SK-N-SH (cell line): ENCODE data around the gene PPP1R12C. TPM values are rescaled to one million over a fixed set of nuclear protein-coding genes. Genes with fewer than 3 reads are reported as not detected.
"Not testable (repeated sequence)": the region's sequence is repeated elsewhere in the genome, so short reads cannot be mapped to it uniquely, and the experiment has no call there.

Experiments
- CTCF ChIA-PET: fragments of 300-600, 350-600 bp; formaldehyde crosslinking; extraction: SDS; loops from one replicate; lab custom pipeline; 2021; lab: Yijun Ruan, JAX
- POLR2A ChIA-PET: fragments of 350-600 bp; sonication (Branson Sonifier 250); formaldehyde crosslinking; extraction: SDS; loops from one replicate; lab custom pipeline; 2020; ENCODE audit warnings: antibody characterized with exemption, inconsistent platforms; lab: Yijun Ruan, JAX
- DNase-seq: peaks from one replicate; pipeline ENCODE4 v3.0.0; 2012
- H2AFZ ChIP-seq: fragments of 200-600 bp; sonication (generic); 2 replicates; pipeline ENCODE4 v1.8.1; 2016; ENCODE audit warnings: antibody characterized with exemption, mild to moderate bottlenecking, low read depth
- H3F3A ChIP-seq: fragments of 200-600 bp; sonication (generic); replicated peaks from 2 replicates; pipeline ENCODE3; 2016; ENCODE audit warnings: antibody characterized with exemption, mild to moderate bottlenecking; ENCODE audit not compliant: insufficient read depth
- H3K27ac ChIP-seq, 2 experiments: fragments of 200-500 bp in 1 of 2; fragments of 200-600 bp in 1 of 2; sonication (Bioruptor generic) in 1 of 2; sonication (generic), shearing (Covaris generic) in 1 of 2; 2 replicates each; pipeline versions ENCODE4 v1.5.1 to v1.6.1; 2014 to 2016; ENCODE audit warnings: low read depth in 2 of 2, inconsistent platforms in 1 of 2, low read length in 1 of 2, mild to moderate bottlenecking in 1 of 2, mixed read lengths in 1 of 2
- H3K27me3 ChIP-seq: fragments of 200-600 bp; sonication (generic), shearing (Covaris generic); 2 replicates; pipeline ENCODE4 v1.6.1; 2016; ENCODE audit warnings: mixed run types; ENCODE audit not compliant: insufficient read depth
- H3K36me3 ChIP-seq, 2 experiments: fragments of 200-500 bp in 1 of 2; fragments of 200-600 bp in 1 of 2; sonication (Bioruptor generic) in 1 of 2; sonication (generic) in 1 of 2; replicated peaks in 1 of 2; 2 replicates each; pipeline versions ENCODE3 to v1.5.1; 2014 to 2016; ENCODE audit warnings: low read length in 1 of 2, mild to moderate bottlenecking in 1 of 2; ENCODE audit not compliant: insufficient read depth in 2 of 2, control insufficient read depth in 1 of 2
- H3K4me1 ChIP-seq, 2 experiments: fragments of 200-500 bp in 1 of 2; fragments of 200-600 bp in 1 of 2; sonication (Bioruptor generic) in 1 of 2; sonication (generic), shearing (Covaris generic) in 1 of 2; 2 replicates each; pipeline versions ENCODE4 v1.5.1 to v1.6.1; 2014 to 2016; ENCODE audit warnings: low read depth in 1 of 2, low read length in 1 of 2, mixed run types in 1 of 2; ENCODE audit not compliant: insufficient read depth in 2 of 2, control insufficient read depth in 1 of 2
- H3K4me2 ChIP-seq: fragments of 200-600 bp; sonication (generic), shearing (Covaris generic); 2 replicates; pipeline ENCODE4 v1.6.1; 2017; ENCODE audit warnings: mixed run types
- H3K4me3 ChIP-seq, 2 experiments: fragments of 200-500 bp in 1 of 2; fragments of 200-600 bp in 1 of 2; sonication (Bioruptor generic) in 1 of 2; sonication (generic), shearing (Covaris generic) in 1 of 2; 2 replicates each; pipeline versions ENCODE4 v1.5.1 to v1.8.1; 2014 to 2016; ENCODE audit warnings: low read depth in 2 of 2, inconsistent platforms in 1 of 2, low read length in 1 of 2, mild to moderate bottlenecking in 1 of 2, mixed read lengths in 1 of 2, moderate library complexity in 1 of 2
- H3K79me2 ChIP-seq: fragments of 200-600 bp; sonication (generic); 2 replicates; pipeline ENCODE4 v1.8.1; 2017; ENCODE audit warnings: mild to moderate bottlenecking; ENCODE audit not compliant: insufficient read depth
- H3K9ac ChIP-seq: fragments of 200-600 bp; sonication (generic); 2 replicates; pipeline ENCODE4 v1.6.1; 2017; ENCODE audit warnings: mixed run types
- H3K9me2 ChIP-seq: fragments of 200-600 bp; sonication (generic); 2 replicates; pipeline ENCODE4 v1.6.1; 2017; ENCODE audit warnings: mixed run types
- H3K9me3 ChIP-seq: fragments of 200-600 bp; sonication (generic); 2 replicates; pipeline ENCODE4 v1.6.1; 2017; ENCODE audit warnings: mixed run types, mild to moderate bottlenecking, moderate library complexity
- H4K20me1 ChIP-seq: fragments of 200-600 bp; sonication (generic); 2 replicates; pipeline ENCODE4 v1.6.1; 2017; ENCODE audit warnings: mild to moderate bottlenecking, mixed run types; ENCODE audit not compliant: insufficient read depth
- JUND ChIP-seq: IDR thresholded peaks from 2 replicates; pipeline ENCODE4 v1.4.0; 2012
- MAX ChIP-seq: IDR thresholded peaks from 2 replicates; pipeline ENCODE4 v1.4.0; 2012; ENCODE audit warnings: low read depth
- RAD21 ChIP-seq: IDR thresholded peaks from 2 replicates; pipeline ENCODE4 v1.6.1; 2012; ENCODE audit warnings: mild to moderate bottlenecking, low read length
- REST ChIP-seq: IDR thresholded peaks from 2 replicates; pipeline ENCODE4 v1.6.1; 2012; ENCODE audit warnings: mild to moderate bottlenecking, low read depth, low read length, moderate library complexity
- USF2 ChIP-seq: fragments of 150-350 bp; IDR thresholded peaks from 2 replicates; pipeline ENCODE4 v1.6.1; 2017; ENCODE audit warnings: antibody characterized with exemption, low read length, low read depth, borderline replicate concordance
- ZBTB33 ChIP-seq: IDR thresholded peaks from 2 replicates; pipeline ENCODE4 v1.4.0; 2012; ENCODE audit warnings: low read depth, borderline replicate concordance
- WGBS: methylation state at CpG from one replicate; pipeline ENCODE4 v1.1.6; 2017; ENCODE audit warnings: low lambda C conversion rate; 5-methylcytosine and 5-hydroxymethylcytosine counted together
- polyA plus RNA-seq, 3 experiments: library from polyadenylated mRNA; depleted of rRNA; stranded (reverse); fragments of >200 nt; gene quantifications; 2 replicates each; pipeline ENCODE4 v1.2.3, GENCODE V29; 2012

PPP1R12C gene
- polyA plus RNA-seq, 1 of the 3 experiments (the other 2 are of a cell fraction), result 83.9 TPM

GRCh38 chr19:55066107-55066709 lies 51.2 kb downstream of the PPP1R12C start:
- Histone ChIP-seq H3K27me3 (peaks cover 7% of the 10 kb centered on the region; the same call in 1 of the 2 replicates), H3K4me2 (no peak overlapping the region), H3K9me2 (no peaks in the 10 kb centered on the region), H3K9me3 (no peaks in the 10 kb centered on the region), H3K79me2 (peaks cover 15% of the 10 kb centered on the region; the same call in 1 of the 2 replicates), H4K20me1 (no peaks in the 10 kb centered on the region), H2AFZ (no peak overlapping the region), H3K4me3 (no peak overlapping the region), H3K4me1 (peaks cover 0 to 9% of the 10 kb centered on the region in 2 experiments; a peak in 1 of 4 replicates), H3F3A (peaks cover 3% of the 10 kb centered on the region), H3K36me3 (no peaks in the 10 kb centered on the region), H3K27ac (no peak overlapping the region), H3K9ac (no peak overlapping the region)
- no peak for DNase-seq
- ChIA-PET POLR2A (no interaction called here), CTCF (no interaction called here)
- TF ChIP-seq REST (peak; percentile 96), USF2 (no peak)
- WGBS, result 10% methylated on average over 2 of the region's 2 CpGs

- H3K79me2 ChIP-seq, result peaks cover 18% of the 10 kb centered on the region; the same call in 1 of the 2 replicates
- H3K4me2 ChIP-seq, H4K20me1 ChIP-seq, H3F3A ChIP-seq, H3K4me3 ChIP-seq, H3K36me3 ChIP-seq, H3K27me3 ChIP-seq, DNase-seq, H3K27ac ChIP-seq, CTCF ChIA-PET, POLR2A ChIA-PET, H3K9me2 ChIP-seq, H2AFZ ChIP-seq, H3K4me1 ChIP-seq, H3K9ac ChIP-seq, H3K9me3 ChIP-seq: not testable (repeated sequence)
- 57% methylated on average over 9 of the region's 9 CpGs for WGBS
These were observed 51.9 kb downstream of the PPP1R12C start for GRCh38 chr19:55065516-55065915.

GRCh38 chr19:55063492-55063843 lies 54.0 kb downstream of the PPP1R12C start:
- Histone ChIP-seq H2AFZ (no peak overlapping the region), H4K20me1 (no peaks in the 10 kb centered on the region), H3F3A (peaks cover 3% of the 10 kb centered on the region), H3K27ac (no peak overlapping the region), H3K9me2 (no peaks in the 10 kb centered on the region), H3K9me3 (no peaks in the 10 kb centered on the region), H3K79me2 (peaks cover 20% of the 10 kb centered on the region; the same call in 1 of the 2 replicates), H3K36me3 (peaks cover 0 to 2% of the 10 kb centered on the region in 2 experiments), H3K27me3 (peaks cover 7% of the 10 kb centered on the region; the same call in 1 of the 2 replicates), H3K4me2 (no peak overlapping the region), H3K4me1 (peaks cover 0 to 5% of the 10 kb centered on the region in 2 experiments; a peak in 1 of 4 replicates), H3K4me3 (0 out of 4 replicates have a peak overlapping the region, but pooled peaks of 1 of the 2 experiments have one; percentile 12), H3K9ac (no peak overlapping the region)
- no peak for DNase-seq
- POLR2A ChIA-PET, result no interaction called here
- 52% methylated on average over 3 of the region's 3 CpGs for WGBS
- CTCF ChIA-PET, result interaction anchor here (2.1 kb wide), 1 partner anchor 25 kb away, joined by 8 read pairs; no protein-coding TSS in a partner anchor
- TF ChIP-seq REST, result no peak
- TF ChIP-seq RAD21, result no peak
- TF ChIP-seq JUND, result no peak
- TF ChIP-seq USF2, result no peak
- TF ChIP-seq MAX, result no peak
- TF ChIP-seq ZBTB33, result no peak
